ENCODE data around the gene SNTA1.

DNA sequence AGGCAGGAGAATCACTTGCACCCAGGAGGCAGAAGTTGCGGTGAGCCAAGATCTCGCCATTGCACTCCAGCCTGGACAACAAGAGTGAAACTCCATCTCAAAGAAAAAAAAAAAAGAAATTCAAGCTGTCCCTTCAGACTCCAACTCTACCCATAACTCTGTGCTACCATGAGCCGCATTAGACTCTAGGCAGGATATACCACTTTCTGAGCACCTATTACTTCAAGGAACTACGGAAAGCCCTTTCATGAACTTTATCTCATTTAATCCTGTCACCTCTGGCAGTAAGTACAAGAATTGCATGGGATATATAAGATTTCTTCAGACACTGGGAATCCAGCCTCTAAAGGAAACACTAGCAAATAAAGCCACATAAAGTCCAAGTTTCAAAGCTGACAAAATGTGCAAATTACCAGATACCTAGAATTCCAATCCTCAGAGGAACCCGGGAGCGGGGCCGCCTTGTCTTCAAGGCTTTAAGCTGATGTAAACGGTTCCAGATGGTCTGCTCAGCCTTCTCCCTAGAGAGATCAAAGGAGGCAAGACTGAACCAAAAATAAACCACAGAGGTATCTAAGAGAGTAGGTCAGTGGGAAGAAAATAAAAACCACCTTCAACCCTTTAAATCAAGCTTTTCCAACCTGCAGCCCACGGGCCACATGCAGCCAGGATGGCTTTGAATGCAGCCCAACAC is 51.7 kb downstream of the SNTA1 start:
- TF ChIP-seq, protein P1, sequence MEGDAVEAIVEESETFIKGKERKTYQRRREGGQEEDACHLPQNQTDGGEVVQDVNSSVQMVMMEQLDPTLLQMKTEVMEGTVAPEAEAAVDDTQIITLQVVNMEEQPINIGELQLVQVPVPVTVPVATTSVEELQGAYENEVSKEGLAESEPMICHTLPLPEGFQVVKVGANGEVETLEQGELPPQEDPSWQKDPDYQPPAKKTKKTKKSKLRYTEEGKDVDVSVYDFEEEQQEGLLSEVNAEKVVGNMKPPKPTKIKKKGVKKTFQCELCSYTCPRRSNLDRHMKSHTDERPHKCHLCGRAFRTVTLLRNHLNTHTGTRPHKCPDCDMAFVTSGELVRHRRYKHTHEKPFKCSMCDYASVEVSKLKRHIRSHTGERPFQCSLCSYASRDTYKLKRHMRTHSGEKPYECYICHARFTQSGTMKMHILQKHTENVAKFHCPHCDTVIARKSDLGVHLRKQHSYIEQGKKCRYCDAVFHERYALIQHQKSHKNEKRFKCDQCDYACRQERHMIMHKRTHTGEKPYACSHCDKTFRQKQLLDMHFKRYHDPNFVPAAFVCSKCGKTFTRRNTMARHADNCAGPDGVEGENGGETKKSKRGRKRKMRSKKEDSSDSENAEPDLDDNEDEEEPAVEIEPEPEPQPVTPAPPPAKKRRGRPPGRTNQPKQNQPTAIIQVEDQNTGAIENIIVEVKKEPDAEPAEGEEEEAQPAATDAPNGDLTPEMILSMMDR (conservative IDR thresholded peaks at IDR 0.05 in 1 of 2, IDR thresholded peaks at IDR 0.05 in 1 of 2; ENCODE audit: low read depth in 1 of 2, low read length in 2 of 2), result no peak
- no peak for TF ChIP-seq EZH2 (IDR thresholded peaks at IDR 0.05; ENCODE audit: low read length, missing control alignments)
